H1 (cell line): ENCODE data around the gene MSI2. TPM values are rescaled to one million over a fixed set of nuclear protein-coding genes. Genes with fewer than 3 reads are reported as not detected.

ENCODE experiments used
- CTCF ChIA-PET: fragments of 300-600 bp; sonication (Branson Sonifier 250); formaldehyde crosslinking; loops from one replicate; lab custom pipeline; 2021; ENCODE audit not compliant: partially characterized antibody; lab: Charles Lee
- POLR2A ChIA-PET: fragments of 300-600 bp; sonication (Branson Sonifier 250); formaldehyde crosslinking; loops from one replicate; lab custom pipeline; 2021; ENCODE audit warnings: inconsistent platforms; ENCODE audit not compliant: partially characterized antibody; lab: Charles Lee
- DNase-seq, 2 experiments: peaks; one replicate each; pipeline versions ENCODE4 v3.0.0 to v3.0.0-alpha.2; 2010 to 2022; ENCODE audit warnings: low spot score in 2 of 2, low read depth in 1 of 2, mixed read lengths in 1 of 2
- FAIRE-seq: peaks from 2 replicates; lab custom pipeline; 2011; peaks lifted over from hg19 to GRCh38; lab: Jason Lieb, UNC
- H2AFZ ChIP-seq: 2 replicates; pipeline ENCODE4 v1.8.1; 2012; ENCODE audit warnings: low read length, inconsistent platforms
- H2AK5ac ChIP-seq: 2 replicates; pipeline ENCODE4 v1.6.1; 2013; ENCODE audit warnings: low read depth, low read length
- H2BK120ac ChIP-seq: replicated peaks from 2 replicates; pipeline ENCODE3; 2013; ENCODE audit warnings: low read depth, low read length, inconsistent platforms
- H2BK12ac ChIP-seq: 2 replicates; pipeline ENCODE4 v1.6.1; 2013; ENCODE audit warnings: low read depth, low read length
- H2BK15ac ChIP-seq: 2 replicates; pipeline ENCODE4 v1.6.1; 2013; ENCODE audit warnings: low read length
- H2BK20ac ChIP-seq: 2 replicates; pipeline ENCODE4 v1.6.1; 2013; ENCODE audit warnings: low read length
- H2BK5ac ChIP-seq: 2 replicates; pipeline ENCODE4 v1.6.1; 2013; ENCODE audit warnings: low read depth, low read length
- H3K14ac ChIP-seq: 2 replicates; pipeline ENCODE4 v1.6.1; 2013; ENCODE audit warnings: inconsistent platforms; ENCODE audit not compliant: insufficient read length
- H3K18ac ChIP-seq: 2 replicates; pipeline ENCODE4 v1.6.1; 2013; ENCODE audit warnings: low read length; ENCODE audit errors: extremely low read depth
- H3K23ac ChIP-seq: 2 replicates; pipeline ENCODE4 v1.6.1; 2013; ENCODE audit warnings: inconsistent platforms; ENCODE audit not compliant: insufficient read length
- H3K23me2 ChIP-seq: 2 replicates; pipeline ENCODE4 v1.6.1; 2013; ENCODE audit warnings: low read depth, low read length
- H3K27ac ChIP-seq: 2 replicates; pipeline ENCODE4 v1.6.1; 2011; ENCODE audit warnings: low read depth, low read length, inconsistent platforms
- H3K27me3 ChIP-seq, 4 experiments: replicated peaks in 1 of 4; 1 replicate in 1 of 4; 2 replicates in 3 of 4; pipeline versions ENCODE4 v1.6.1 to v1.8.1; 2011 to 2013; ENCODE audit warnings: low read length in 3 of 4, mild to moderate bottlenecking in 3 of 4, inconsistent platforms in 2 of 4, mixed read lengths in 2 of 4, moderate library complexity in 1 of 4; ENCODE audit not compliant: control insufficient read depth in 3 of 4, insufficient read depth in 3 of 4; ENCODE audit errors: extremely low read depth in 1 of 4
- H3K36me3 ChIP-seq, 4 experiments: 2 replicates each; pipeline versions ENCODE4 v1.6.1 to v1.8.1; 2011 to 2013; ENCODE audit warnings: mild to moderate bottlenecking in 4 of 4, low read length in 3 of 4, moderate library complexity in 2 of 4, control low read depth in 1 of 4, inconsistent platforms in 1 of 4; ENCODE audit not compliant: insufficient read depth in 4 of 4, control insufficient read depth in 2 of 4
- H3K4ac ChIP-seq: replicated peaks from 2 replicates; pipeline ENCODE3; 2013; ENCODE audit warnings: low read length, low read depth, mixed read lengths, inconsistent platforms; ENCODE audit not compliant: insufficient read length
- H3K4me1 ChIP-seq, 4 experiments: replicated peaks in 1 of 4; 1 replicate in 1 of 4; 2 replicates in 3 of 4; pipeline versions ENCODE4 v1.6.1 to v1.8.1; 2011 to 2013; ENCODE audit warnings: low read length in 3 of 4, inconsistent platforms in 2 of 4, mixed read lengths in 1 of 4; ENCODE audit not compliant: insufficient read depth in 4 of 4, control insufficient read depth in 3 of 4
- H3K4me2 ChIP-seq, 2 experiments: 2 replicates each; pipeline versions ENCODE4 v1.6.1 to v1.8.1; 2011 to 2013; ENCODE audit warnings: low read depth in 2 of 2, low read length in 2 of 2, control low read depth in 1 of 2, inconsistent platforms in 1 of 2, mild to moderate bottlenecking in 1 of 2; ENCODE audit not compliant: insufficient read depth in 1 of 2
- H3K4me3 ChIP-seq, 4 experiments: fragments of 200-600, 300-600 bp in 1 of 4; sonication (generic), shearing (Covaris generic), sonication (Bioruptor Twin) in 1 of 4; 2 replicates each; pipeline versions ENCODE4 v1.5.1 to v1.8.1; 2011 to 2016; ENCODE audit warnings: low read length in 4 of 4, low read depth in 3 of 4, control low read depth in 2 of 4, inconsistent platforms in 2 of 4, mild to moderate bottlenecking in 2 of 4, mixed read lengths in 1 of 4, moderate library complexity in 1 of 4; ENCODE audit not compliant: insufficient read depth in 2 of 4; ENCODE audit errors: extremely low read depth in 1 of 4
- H3K56ac ChIP-seq: replicated peaks from 2 replicates; pipeline ENCODE3; 2013; ENCODE audit warnings: low read depth, mild to moderate bottlenecking, mixed read lengths, low read length, inconsistent platforms; ENCODE audit not compliant: insufficient read length
- H3K79me1 ChIP-seq: 2 replicates; pipeline ENCODE4 v1.6.1; 2013; ENCODE audit warnings: low read depth, low read length, control low read depth
- H3K79me2 ChIP-seq, 2 experiments: 2 replicates each; pipeline versions ENCODE4 v1.6.1 to v1.8.1; 2012 to 2013; ENCODE audit warnings: low read length in 2 of 2, mild to moderate bottlenecking in 2 of 2, inconsistent platforms in 1 of 2; ENCODE audit not compliant: insufficient read depth in 2 of 2, control insufficient read depth in 1 of 2
- H3K9ac ChIP-seq, 4 experiments: replicated peaks in 1 of 4; 1 replicate in 1 of 4; 2 replicates in 3 of 4; pipeline versions ENCODE4 v1.6.1 to v1.8.1; 2011 to 2013; ENCODE audit warnings: low read depth in 3 of 4, low read length in 3 of 4, control low read depth in 2 of 4, mild to moderate bottlenecking in 2 of 4, moderate library complexity in 2 of 4, inconsistent platforms in 1 of 4; ENCODE audit errors: extremely low read depth in 1 of 4
- H3K9me3 ChIP-seq, 2 experiments: 2 replicates each; pipeline versions ENCODE4 v1.6.1 to v1.8.1; 2012 to 2013; ENCODE audit warnings: mild to moderate bottlenecking in 2 of 2, moderate library complexity in 2 of 2, control low read depth in 1 of 2, inconsistent platforms in 1 of 2, low read depth in 1 of 2, low read length in 1 of 2, mixed read lengths in 1 of 2; ENCODE audit not compliant: insufficient read depth in 2 of 2
- H4K20me1 ChIP-seq, 2 experiments: replicated peaks in 1 of 2; 2 replicates each; pipeline versions ENCODE3 to v1.8.1; 2011 to 2013; ENCODE audit warnings: inconsistent platforms in 2 of 2, low read length in 2 of 2, mild to moderate bottlenecking in 1 of 2; ENCODE audit not compliant: insufficient read depth in 2 of 2, control insufficient read depth in 1 of 2
- H4K5ac ChIP-seq: 2 replicates; pipeline ENCODE4 v1.6.1; 2013; ENCODE audit warnings: low read length, low read depth, mixed read lengths, inconsistent platforms; ENCODE audit not compliant: insufficient read length
- H4K8ac ChIP-seq: 2 replicates; pipeline ENCODE4 v1.8.0; 2013; ENCODE audit warnings: mild to moderate bottlenecking, moderate library complexity, low read length, inconsistent platforms; ENCODE audit not compliant: insufficient read depth; ENCODE audit errors: extremely low read depth
- H4K91ac ChIP-seq: replicated peaks from 2 replicates; pipeline ENCODE3; 2013; ENCODE audit warnings: low read length, mixed read lengths, inconsistent platforms; ENCODE audit not compliant: insufficient read length
- FOSL1 ChIP-seq: IDR thresholded peaks from 2 replicates; pipeline ENCODE4 v1.6.1; 2011; ENCODE audit warnings: mild to moderate bottlenecking, low read depth, low read length, moderate library complexity; ENCODE audit not compliant: insufficient read depth
- WGBS, 2 experiments: shearing (Covaris generic) in 1 of 2; methylation state at CpG; one replicate each; pipeline versions ENCODE4 v1.1.6 to v1.1.7; 2013 to 2015; ENCODE audit warnings: low lambda C conversion rate in 2 of 2, mixed read lengths in 2 of 2, inconsistent platforms in 1 of 2, low coverage in 1 of 2, missing lambda C conversion rate in 1 of 2; ENCODE audit not compliant: insufficient replicate concordance in 2 of 2, insufficient coverage in 1 of 2, insufficient read length in 1 of 2; ENCODE audit errors: extremely low coverage in 1 of 2, missing lambda C conversion rate in 1 of 2; 5-methylcytosine and 5-hydroxymethylcytosine counted together
- polyA plus RNA-seq, 7 experiments: library from polyadenylated mRNA; depleted of rRNA in 3 of 7; stranded (reverse) in 5 of 7; unstranded in 2 of 7; fragments of >200 nt in 5 of 7; fragments of 200-250 nt in 2 of 7; gene quantifications; 1 replicate in 5 of 7; 2 replicates in 1 of 7; 4 replicates in 1 of 7; pipeline versions ENCODE4 v1.2.1 to v1.2.3, GENCODE V29; 2011 to 2013; ENCODE audit warnings: missing spikeins in 2 of 7, mixed read lengths in 2 of 7
- total RNA-seq: library from RNA; stranded (reverse); fragmentation: NEBNext Ultra II Directional; extraction: Animal tissue kit (Norgen Biotek cat#: 25700); gene quantifications from 2 replicates; pipeline ENCODE4 v1.2.1, GENCODE V29; 2021

MSI2 gene
- total and polyA plus RNA-seq, 2 of the 8 experiments (the other 6 are each of a cell fraction or from before 2014, with no cell fraction given) = 36.7 to 80.6 TPM

GRCh38 chr17:57247913-57248312, 8.4 kb upstream of the MSI2 start:
- H4K20me1 ChIP-seq = no peaks in the 10 kb centered on the region
- TF ChIP-seq FOSL1 = no peak
- H3K4me2 ChIP-seq = no peak overlapping the region
- no peak for DNase-seq
- no peak overlapping the region for H2BK12ac ChIP-seq
- no peak overlapping the region for H4K91ac ChIP-seq
- no peak for FAIRE-seq
- no peak overlapping the region for H3K27ac ChIP-seq
- H3K36me3 ChIP-seq = no peaks in the 10 kb centered on the region
- no peaks in the 10 kb centered on the region for H3K9me3 ChIP-seq
- POLR2A ChIA-PET = interaction anchor here (1.2 kb wide), 1 partner anchor 246 kb away, joined by 3 read pairs; no protein-coding TSS in a partner anchor
- H3K4ac ChIP-seq = no peak overlapping the region
- H3K9ac ChIP-seq = no peak overlapping the region
- no peak overlapping the region for H4K5ac ChIP-seq
- H3K27me3 ChIP-seq = no peaks in the 10 kb centered on the region
- no peak overlapping the region for H3K23ac ChIP-seq
- no peak overlapping the region for H2BK15ac ChIP-seq
- H2AK5ac ChIP-seq = no peak overlapping the region
- H2BK5ac ChIP-seq = no peak overlapping the region
- H2BK20ac ChIP-seq = no peak overlapping the region
- H3K4me3 ChIP-seq = no peak overlapping the region
- no peak overlapping the region for H3K56ac ChIP-seq
- no peaks in the 10 kb centered on the region for H3K79me2 ChIP-seq
- no peak overlapping the region for H2BK120ac ChIP-seq
- no peak overlapping the region for H2AFZ ChIP-seq
- no peak overlapping the region for H3K14ac ChIP-seq
- WGBS, 2 experiments = 88% methylated on average over 2 of the region's 2 CpGs; no CpG with 5 or more reads in 1 of the 2 experiments
- no peaks in the 10 kb centered on the region for H3K79me1 ChIP-seq
- peaks cover 0 to 3% (median 0%) of the 10 kb centered on the region in 4 experiments; a peak in 1 of 7 replicates for H3K4me1 ChIP-seq
- no peaks in the 10 kb centered on the region for H3K23me2 ChIP-seq
- H4K8ac ChIP-seq = no peak overlapping the region
- CTCF ChIA-PET = interaction anchor here (0.7 to 2.0 kb wide), 4 partner anchors 19 to 155 kb away, joined by 3 to 4 read pairs (median 3); no protein-coding TSS in a partner anchor
- no peak overlapping the region for H3K18ac ChIP-seq
